ENCODE results near the gene RTN4RL1.

GRCh38 chr17:2051933-2052559, 26.9 kb upstream of the RTN4RL1 start:
- TF ChIP-seq CTCF (IDR thresholded peaks at IDR 0.05) (no peak), POLR2A (IDR thresholded peaks at IDR 0.05) (no peak)
